K562 (cell line): ENCODE data around the gene ARL4D. TPM values are rescaled to one million over a fixed set of nuclear protein-coding genes. Genes with fewer than 3 reads are reported as not detected.

Source experiments
- CEBPG ChIP-seq, 3 experiments: fragments of 200-800 bp in 1 of 3; sonication (Bioruptor generic) in 1 of 3; sonication (generic) in 1 of 3; formaldehyde crosslinking in 1 of 3; IDR thresholded peaks in 2 of 3; conservative IDR thresholded peaks in 1 of 3; 2 replicates each; pipeline versions ENCODE4 v1.6.1 to v1.8.0; 2016 to 2022; ENCODE audit warnings: missing compliant biosample characterization in 2 of 3, missing genetic modification characterization in 2 of 3, mild to moderate bottlenecking in 1 of 3, missing genetic modification reagents in 1 of 3
- ILF3 ChIP-seq: fragments of 450-650 bp; IDR thresholded peaks from 2 replicates; pipeline ENCODE4 v1.6.1; 2018; ENCODE audit warnings: antibody characterized with exemption, mild to moderate bottlenecking, moderate library complexity, borderline replicate concordance
- NR2F6 ChIP-seq: fragments of 450-650 bp; formaldehyde crosslinking; IDR thresholded peaks from 2 replicates; pipeline ENCODE4 v1.4.0; 2020; ENCODE audit warnings: mild to moderate bottlenecking
- POLR2A ChIP-seq: fragments of 450-650 bp; conservative IDR thresholded peaks from 2 replicates; pipeline ENCODE4 v1.6.1; 2016
- SRSF3 ChIP-seq: fragments of 200-400 bp; formaldehyde crosslinking; IDR thresholded peaks from 2 replicates; pipeline ENCODE4 v1.6.1; 2016; ENCODE audit warnings: mild to moderate bottlenecking, low read length, moderate library complexity; ENCODE audit not compliant: insufficient read depth
- TBP ChIP-seq: optimal IDR thresholded peaks from 2 replicates; pipeline ENCODE3; 2011; ENCODE audit warnings: low read depth, low read length, improper control_type of control experiment
- TCF3 ChIP-seq: sonication (generic); formaldehyde crosslinking; IDR thresholded peaks from 2 replicates; pipeline ENCODE4 v1.4.0; 2020; ENCODE audit warnings: mild to moderate bottlenecking, missing genetic modification reagents
- YY1 ChIP-seq, 3 experiments: IDR thresholded peaks; 2 replicates each; pipeline ENCODE4 v1.6.1; 2011; ENCODE audit warnings: low read length in 2 of 3, mild to moderate bottlenecking in 2 of 3, moderate library complexity in 2 of 3, borderline replicate concordance in 1 of 3, control low read depth in 1 of 3, low read depth in 1 of 3; ENCODE audit not compliant: insufficient read depth in 3 of 3, insufficient replicate concordance in 2 of 3, control insufficient read depth in 1 of 3, insufficient read length in 1 of 3; ENCODE audit errors: extremely low read depth in 1 of 3
- ZC3H8 ChIP-seq: fragments of 450-650 bp; IDR thresholded peaks from 2 replicates; pipeline ENCODE4 v1.6.1; 2017
- ZFP1 ChIP-seq: fragments of 450-650 bp; formaldehyde crosslinking; IDR thresholded peaks from 2 replicates; pipeline ENCODE4 v1.4.0; 2020; ENCODE audit warnings: mild to moderate bottlenecking, mixed read lengths
- polyA plus RNA-seq, 8 experiments: library from polyadenylated mRNA; depleted of rRNA in 4 of 8; stranded (reverse) in 5 of 8; unstranded in 3 of 8; fragments of >200 nt; fragmentation: Nextera tagmentation in 2 of 8; fragmentation: Illumina TruSeq in 1 of 8; extraction: Ambion mirVana in 2 of 8; extraction: Trizol in 1 of 8; gene quantifications; 2 replicates each; pipeline versions ENCODE4 v1.2.1 to v1.2.3, GENCODE V29; 2011 to 2014; ENCODE audit warnings: inconsistent platforms in 1 of 8, missing spikeins in 1 of 8
- total RNA-seq, 7 experiments: library from RNA; depleted of rRNA in 6 of 7; stranded (reverse); fragments of >200 nt in 6 of 7; fragmentation: Illumina TruSeq in 2 of 7; extraction: Trizol in 2 of 7; gene quantifications; 2 replicates each; pipeline versions ENCODE4 v1.2.1 to v1.2.3, GENCODE V29; 2011 to 2021; ENCODE audit warnings: low replicate concordance in 1 of 7
- TF ChIP-seq, protein P1 (sequence below): fragments of 250-450 bp; sonication (Bioruptor Pico); IDR thresholded peaks from 2 replicates; pipeline ENCODE4 v1.8.0; 2022; ENCODE audit warnings: inconsistent platforms, mild to moderate bottlenecking, moderate library complexity, borderline replicate concordance
- TF ChIP-seq, protein P2 (sequence below), 2 experiments: fragments of 150-350 bp in 1 of 2; IDR thresholded peaks; 2 replicates each; pipeline ENCODE4 v1.6.1; 2012 to 2016; ENCODE audit warnings: low read depth in 2 of 2, low read length in 2 of 2, mild to moderate bottlenecking in 1 of 2, moderate library complexity in 1 of 2
- TF ChIP-seq, protein P3 (sequence below): sonication (generic); formaldehyde crosslinking; IDR thresholded peaks from 2 replicates; pipeline ENCODE4 v1.8.1; 2023; ENCODE audit warnings: mild to moderate bottlenecking, missing genetic modification reagents
- TF ChIP-seq, protein P4 (sequence below), 3 experiments: fragments of 200-800 bp in 1 of 3; fragments of 250-450 bp in 1 of 3; fragments of 450-650 bp in 1 of 3; sonication (Bioruptor Pico) in 1 of 3; sonication (Bioruptor generic) in 1 of 3; formaldehyde crosslinking in 1 of 3; IDR thresholded peaks; 2 replicates each; pipeline versions ENCODE4 v1.6.1 to v1.8.0; 2016 to 2022; ENCODE audit warnings: mild to moderate bottlenecking in 2 of 3, missing genetic modification characterization in 2 of 3, missing compliant biosample characterization in 1 of 3, moderate library complexity in 1 of 3

Gene ARL4D
- total and polyA plus RNA-seq, 9 of the 15 experiments (the other 6 are each of a cell fraction or from before 2014, with no cell fraction given) = 0.07 to 0.53 (median 0.28) TPM; not detected in 1

DNA sequence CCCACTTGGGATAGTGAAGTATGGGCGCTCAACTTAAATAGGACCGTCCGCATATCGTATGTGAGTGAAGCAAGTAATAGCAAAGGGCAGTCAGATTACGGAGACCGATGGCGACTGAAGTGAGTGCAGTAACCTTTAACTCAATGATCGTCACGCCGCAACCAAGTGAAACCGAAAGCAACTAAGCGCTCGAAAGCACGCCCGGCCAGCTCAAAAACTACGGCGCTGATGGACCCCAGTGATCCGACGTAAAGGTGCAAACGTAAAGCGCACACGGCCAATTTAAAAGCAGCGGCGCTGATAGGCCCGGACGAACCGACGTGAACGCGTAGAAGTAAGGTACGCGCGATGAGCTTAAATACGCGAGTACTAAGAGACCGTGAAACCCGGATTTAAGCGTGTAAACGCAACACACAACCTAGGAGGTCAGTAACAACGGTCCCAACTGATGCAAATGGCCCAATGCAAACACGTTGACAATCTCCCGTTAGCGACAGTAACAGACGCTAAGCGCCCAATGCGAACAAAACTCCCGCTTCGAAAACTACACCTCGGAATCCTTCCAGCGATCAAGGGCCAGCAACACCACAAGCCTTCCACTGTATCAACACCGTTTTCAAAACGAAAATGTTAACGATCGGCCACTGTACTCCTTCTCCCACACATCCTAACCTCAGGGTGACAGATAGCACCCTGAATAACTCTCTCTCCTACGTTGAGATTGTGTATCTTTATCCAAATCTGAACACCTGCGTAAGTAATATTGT is 37.9 kb upstream of the ARL4D start (continued):
- TF ChIP-seq NR2F6 = no peak
- TF ChIP-seq, protein P1, sequence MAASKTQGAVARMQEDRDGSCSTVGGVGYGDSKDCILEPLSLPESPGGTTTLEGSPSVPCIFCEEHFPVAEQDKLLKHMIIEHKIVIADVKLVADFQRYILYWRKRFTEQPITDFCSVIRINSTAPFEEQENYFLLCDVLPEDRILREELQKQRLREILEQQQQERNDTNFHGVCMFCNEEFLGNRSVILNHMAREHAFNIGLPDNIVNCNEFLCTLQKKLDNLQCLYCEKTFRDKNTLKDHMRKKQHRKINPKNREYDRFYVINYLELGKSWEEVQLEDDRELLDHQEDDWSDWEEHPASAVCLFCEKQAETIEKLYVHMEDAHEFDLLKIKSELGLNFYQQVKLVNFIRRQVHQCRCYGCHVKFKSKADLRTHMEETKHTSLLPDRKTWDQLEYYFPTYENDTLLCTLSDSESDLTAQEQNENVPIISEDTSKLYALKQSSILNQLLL (CRISPR knock-in tag) = peak; percentile 5; the same call in 1 of the 2 replicates
- TF ChIP-seq SRSF3 = no peak
- TF ChIP-seq TBP = peak; percentile 73
- TF ChIP-seq, protein P2, sequence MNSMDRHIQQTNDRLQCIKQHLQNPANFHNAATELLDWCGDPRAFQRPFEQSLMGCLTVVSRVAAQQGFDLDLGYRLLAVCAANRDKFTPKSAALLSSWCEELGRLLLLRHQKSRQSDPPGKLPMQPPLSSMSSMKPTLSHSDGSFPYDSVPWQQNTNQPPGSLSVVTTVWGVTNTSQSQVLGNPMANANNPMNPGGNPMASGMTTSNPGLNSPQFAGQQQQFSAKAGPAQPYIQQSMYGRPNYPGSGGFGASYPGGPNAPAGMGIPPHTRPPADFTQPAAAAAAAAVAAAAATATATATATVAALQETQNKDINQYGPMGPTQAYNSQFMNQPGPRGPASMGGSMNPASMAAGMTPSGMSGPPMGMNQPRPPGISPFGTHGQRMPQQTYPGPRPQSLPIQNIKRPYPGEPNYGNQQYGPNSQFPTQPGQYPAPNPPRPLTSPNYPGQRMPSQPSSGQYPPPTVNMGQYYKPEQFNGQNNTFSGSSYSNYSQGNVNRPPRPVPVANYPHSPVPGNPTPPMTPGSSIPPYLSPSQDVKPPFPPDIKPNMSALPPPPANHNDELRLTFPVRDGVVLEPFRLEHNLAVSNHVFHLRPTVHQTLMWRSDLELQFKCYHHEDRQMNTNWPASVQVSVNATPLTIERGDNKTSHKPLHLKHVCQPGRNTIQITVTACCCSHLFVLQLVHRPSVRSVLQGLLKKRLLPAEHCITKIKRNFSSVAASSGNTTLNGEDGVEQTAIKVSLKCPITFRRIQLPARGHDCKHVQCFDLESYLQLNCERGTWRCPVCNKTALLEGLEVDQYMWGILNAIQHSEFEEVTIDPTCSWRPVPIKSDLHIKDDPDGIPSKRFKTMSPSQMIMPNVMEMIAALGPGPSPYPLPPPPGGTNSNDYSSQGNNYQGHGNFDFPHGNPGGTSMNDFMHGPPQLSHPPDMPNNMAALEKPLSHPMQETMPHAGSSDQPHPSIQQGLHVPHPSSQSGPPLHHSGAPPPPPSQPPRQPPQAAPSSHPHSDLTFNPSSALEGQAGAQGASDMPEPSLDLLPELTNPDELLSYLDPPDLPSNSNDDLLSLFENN (IDR thresholded peaks at IDR 0.05; ENCODE audit: low read depth in 2 of 2, low read length in 2 of 2) = peak in 1 of 2 experiments; percentile 80; a peak in 1 of 4 replicates
- peak; percentile 69 for TF ChIP-seq POLR2A
- TF ChIP-seq CEBPG (CRISPR knock-in tag; IDR thresholded peaks at IDR 0.05) = no peak
- no peak for TF ChIP-seq CEBPG (tag; conservative IDR thresholded peaks at IDR 0.05 in 1 of 2, IDR thresholded peaks at IDR 0.05 in 1 of 2)
- peak; percentile 78; the same call in 1 of the 2 replicates for TF ChIP-seq ILF3
- TF ChIP-seq ZC3H8 = 0 out of 2 replicates have a peak, but pooled peaks have one; percentile 48
- TF ChIP-seq, protein P3, sequence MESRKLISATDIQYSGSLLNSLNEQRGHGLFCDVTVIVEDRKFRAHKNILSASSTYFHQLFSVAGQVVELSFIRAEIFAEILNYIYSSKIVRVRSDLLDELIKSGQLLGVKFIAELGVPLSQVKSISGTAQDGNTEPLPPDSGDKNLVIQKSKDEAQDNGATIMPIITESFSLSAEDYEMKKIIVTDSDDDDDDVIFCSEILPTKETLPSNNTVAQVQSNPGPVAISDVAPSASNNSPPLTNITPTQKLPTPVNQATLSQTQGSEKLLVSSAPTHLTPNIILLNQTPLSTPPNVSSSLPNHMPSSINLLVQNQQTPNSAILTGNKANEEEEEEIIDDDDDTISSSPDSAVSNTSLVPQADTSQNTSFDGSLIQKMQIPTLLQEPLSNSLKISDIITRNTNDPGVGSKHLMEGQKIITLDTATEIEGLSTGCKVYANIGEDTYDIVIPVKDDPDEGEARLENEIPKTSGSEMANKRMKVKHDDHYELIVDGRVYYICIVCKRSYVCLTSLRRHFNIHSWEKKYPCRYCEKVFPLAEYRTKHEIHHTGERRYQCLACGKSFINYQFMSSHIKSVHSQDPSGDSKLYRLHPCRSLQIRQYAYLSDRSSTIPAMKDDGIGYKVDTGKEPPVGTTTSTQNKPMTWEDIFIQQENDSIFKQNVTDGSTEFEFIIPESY (CRISPR knock-in tag) = peak; percentile 91; the same call in 1 of the 2 replicates
- TF ChIP-seq ZFP1 (CRISPR knock-in tag) = no peak
- no peak for TF ChIP-seq TCF3 (CRISPR knock-in tag)
- peak in 1 of 3 experiments; percentile 54 for TF ChIP-seq YY1 (IDR thresholded peaks at IDR 0.05; ENCODE audit: borderline replicate concordance in 1 of 3, control insufficient read depth in 1 of 3, extremely low read depth in 1 of 3, insufficient read depth in 3 of 3, insufficient read length in 1 of 3, insufficient replicate concordance in 2 of 3, low read depth in 1 of 3, low read length in 2 of 3)
- TF ChIP-seq, protein P4, sequence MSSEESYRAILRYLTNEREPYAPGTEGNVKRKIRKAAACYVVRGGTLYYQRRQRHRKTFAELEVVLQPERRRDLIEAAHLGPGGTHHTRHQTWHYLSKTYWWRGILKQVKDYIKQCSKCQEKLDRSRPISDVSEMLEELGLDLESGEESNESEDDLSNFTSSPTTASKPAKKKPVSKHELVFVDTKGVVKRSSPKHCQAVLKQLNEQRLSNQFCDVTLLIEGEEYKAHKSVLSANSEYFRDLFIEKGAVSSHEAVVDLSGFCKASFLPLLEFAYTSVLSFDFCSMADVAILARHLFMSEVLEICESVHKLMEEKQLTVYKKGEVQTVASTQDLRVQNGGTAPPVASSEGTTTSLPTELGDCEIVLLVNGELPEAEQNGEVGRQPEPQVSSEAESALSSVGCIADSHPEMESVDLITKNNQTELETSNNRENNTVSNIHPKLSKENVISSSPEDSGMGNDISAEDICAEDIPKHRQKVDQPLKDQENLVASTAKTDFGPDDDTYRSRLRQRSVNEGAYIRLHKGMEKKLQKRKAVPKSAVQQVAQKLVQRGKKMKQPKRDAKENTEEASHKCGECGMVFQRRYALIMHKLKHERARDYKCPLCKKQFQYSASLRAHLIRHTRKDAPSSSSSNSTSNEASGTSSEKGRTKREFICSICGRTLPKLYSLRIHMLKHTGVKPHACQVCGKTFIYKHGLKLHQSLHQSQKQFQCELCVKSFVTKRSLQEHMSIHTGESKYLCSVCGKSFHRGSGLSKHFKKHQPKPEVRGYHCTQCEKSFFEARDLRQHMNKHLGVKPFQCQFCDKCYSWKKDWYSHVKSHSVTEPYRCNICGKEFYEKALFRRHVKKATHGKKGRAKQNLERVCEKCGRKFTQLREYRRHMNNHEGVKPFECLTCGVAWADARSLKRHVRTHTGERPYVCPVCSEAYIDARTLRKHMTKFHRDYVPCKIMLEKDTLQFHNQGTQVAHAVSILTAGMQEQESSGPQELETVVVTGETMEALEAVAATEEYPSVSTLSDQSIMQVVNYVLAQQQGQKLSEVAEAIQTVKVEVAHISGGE (CRISPR knock-in tag; IDR thresholded peaks at IDR 0.05) = peak in 1 of 3 experiments; percentile 14; a peak in 1 of 6 replicates
